Measurements from ENCODE around the gene NANOS3.

- TF ChIP-seq CTCF (IDR thresholded peaks at IDR 0.05; ENCODE audit: low read length) (peak; percentile 98), EZH2 (IDR thresholded peaks at IDR 0.05; ENCODE audit: borderline replicate concordance, low read length) (no peak)
These were observed 3.4 kb downstream of the NANOS3 start for GRCh38 chr19:13880059-13881043.
